ENCODE results near the gene S100Z. TPM values are rescaled to one million over a fixed set of nuclear protein-coding genes. Genes with fewer than 3 reads are reported as not detected.

The S100Z gene
- total and polyA plus RNA-seq, 9 of the 15 experiments (the other 6 are each of a cell fraction or from before 2014, with no cell fraction given): 0.15 to 0.42 (median 0.20) TPM; not detected in 6

DNA sequence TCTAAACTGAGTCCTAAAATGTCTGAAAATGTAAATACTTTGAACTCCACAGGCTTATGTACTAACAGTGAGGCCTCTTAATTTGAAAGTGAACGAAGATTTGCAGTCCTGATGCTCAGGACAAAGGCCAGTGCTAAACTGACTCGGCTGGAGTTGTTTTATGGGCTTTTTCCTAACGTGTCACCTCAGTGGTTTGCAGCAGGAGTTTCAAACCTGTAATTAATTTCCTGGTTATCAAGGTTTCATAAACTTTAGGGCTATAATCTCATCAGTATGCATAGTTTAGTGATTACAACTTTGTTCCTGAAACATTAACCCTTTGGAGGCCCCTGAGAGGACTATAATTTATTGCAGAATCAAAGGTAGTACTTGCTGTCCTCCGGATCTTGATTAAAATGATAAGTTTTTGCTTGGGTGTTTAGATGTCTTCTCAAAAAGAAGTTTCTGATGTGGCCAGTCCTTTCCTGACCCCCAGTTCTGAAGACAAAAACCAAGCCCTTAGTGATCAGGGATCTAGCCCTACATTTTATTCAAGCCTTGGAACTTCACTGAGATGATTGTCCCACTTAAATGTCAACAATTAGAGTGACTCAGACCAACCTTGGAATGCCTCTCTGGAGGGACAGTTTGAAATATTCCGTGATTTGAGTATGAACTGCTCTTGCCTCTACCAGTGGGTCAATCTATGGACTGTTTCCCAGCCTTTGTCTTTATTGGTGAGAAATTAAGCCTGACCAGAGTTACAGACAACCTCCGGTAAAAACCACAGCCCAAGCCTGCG is 11.1 kb upstream of the S100Z start:
- H3K9ac ChIP-seq (ENCODE audit: insufficient read depth in 1 of 2, low read depth in 2 of 2, low read length in 2 of 2): no peak overlapping the region
- H3K9me1 ChIP-seq (ENCODE audit: control insufficient read depth, insufficient read depth, low read length): no peaks in the 10 kb centered on the region
- ATAC-seq: no peak
- no peak overlapping the region for H3K27ac ChIP-seq (ENCODE audit: extremely low read depth, low read depth, low read length)
- no peak overlapping the region for H2AFZ ChIP-seq (ENCODE audit: low read depth, low read length)
- TF ChIP-seq GTF2F1 (IDR thresholded peaks at IDR 0.05; ENCODE audit: low read depth, low read length) (no peak), MTA3 (IDR thresholded peaks at IDR 0.05; ENCODE audit: borderline replicate concordance) (no peak), ZKSCAN3 (CRISPR knock-in tag; IDR thresholded peaks at IDR 0.05) (no peak), CBX8 (IDR thresholded peaks at IDR 0.05; ENCODE audit: borderline replicate concordance, extremely low read depth, low read depth, low read length, poor library complexity, severe bottlenecking) (no peak), FOXJ3 (CRISPR knock-in tag; IDR thresholded peaks at IDR 0.05) (no peak), ZNF311 (CRISPR knock-in tag; IDR thresholded peaks at IDR 0.05) (no peak), SMAD3 (CRISPR knock-in tag; conservative IDR thresholded peaks at IDR 0.05) (no peak)
- no peaks in the 10 kb centered on the region for H4K20me1 ChIP-seq (replicated peaks; ENCODE audit: control insufficient read depth, insufficient read depth, low read length)
- H3K9me3 ChIP-seq (replicated peaks; ENCODE audit: control insufficient read depth, insufficient read depth, low read depth, low read length): no peaks in the 10 kb centered on the region
- no TSS peak for BruUV-seq (replicated peaks)
- no peaks in the 10 kb centered on the region for H3K4me1 ChIP-seq (replicated peaks in 1 of 2; ENCODE audit: control insufficient read depth in 2 of 2, insufficient read depth in 2 of 2, low read length in 2 of 2)
- FAIRE-seq: no peak
- ChIA-PET CTCF (ENCODE audit: low intra/inter-chr PET ratio) (no interaction called here), POLR2A (no interaction called here)
- no peaks in the 10 kb centered on the region for H3K36me3 ChIP-seq (ENCODE audit: control insufficient read depth, insufficient read depth, low read length)
- no peak for DNase-seq (ENCODE audit: extremely low read depth in 1 of 4, low spot score in 3 of 4)
- H3K4me3 ChIP-seq: no peak overlapping the region
- no peaks in the 10 kb centered on the region for H3K27me3 ChIP-seq (ENCODE audit: control insufficient read depth in 2 of 2, insufficient read depth in 2 of 2, low read length in 2 of 2)
- H3K79me2 ChIP-seq (ENCODE audit: control insufficient read depth, insufficient read depth, low read length): no peaks in the 10 kb centered on the region
- no peak overlapping the region for H3K4me2 ChIP-seq (ENCODE audit: insufficient read depth, low read length)
- intact Hi-C loops (cut with micrococcal nuclease) (no loop called here), in situ Hi-C loops (cut with MboI) (no loop called here)
- WGBS (ENCODE audit: insufficient coverage, low coverage, missing lambda C conversion rate): 33% methylated on average over 7 of the region's 7 CpGs
